DOHH2 (cell line): Measurements from ENCODE around the gene TFCP2.

Experiments
- H3F3A ChIP-seq: fragments of 200-600 bp; sonication (generic), shearing (Covaris generic); 2 replicates; pipeline ENCODE4 v1.6.0; 2016; ENCODE audit warnings: antibody characterized with exemption, mild to moderate bottlenecking; ENCODE audit not compliant: control insufficient read depth, insufficient read depth
- H3K27ac ChIP-seq: fragments of 200-600 bp; sonication (generic); 2 replicates; pipeline ENCODE4 v1.5.1; 2014; ENCODE audit warnings: low read depth, mild to moderate bottlenecking, low read length, moderate library complexity
- H3K27me3 ChIP-seq: fragments of 200-600 bp; sonication (generic); 2 replicates; pipeline ENCODE4 v1.6.1; 2014; ENCODE audit warnings: mild to moderate bottlenecking, low read length, mixed read lengths; ENCODE audit not compliant: control insufficient read depth
- H3K36me3 ChIP-seq: fragments of 200-600 bp; sonication (generic); 2 replicates; pipeline ENCODE4 v1.6.1; 2014; ENCODE audit warnings: mild to moderate bottlenecking, low read length, moderate library complexity, mixed read lengths; ENCODE audit not compliant: control insufficient read depth
- H3K4me1 ChIP-seq: fragments of 200-600 bp; sonication (generic); 2 replicates; pipeline ENCODE4 v1.6.1; 2014; ENCODE audit warnings: mild to moderate bottlenecking, low read length, mixed read lengths; ENCODE audit not compliant: control insufficient read depth
- H3K4me2 ChIP-seq: fragments of 200-600 bp; sonication (generic); 2 replicates; pipeline ENCODE4 v1.6.0; 2014; ENCODE audit warnings: mild to moderate bottlenecking, low read length, moderate library complexity
- H3K4me3 ChIP-seq: fragments of 200-600 bp; sonication (generic); 2 replicates; pipeline ENCODE4 v1.5.1; 2014; ENCODE audit warnings: mild to moderate bottlenecking, low read length, mixed read lengths
- H3K79me2 ChIP-seq: fragments of 200-600 bp; sonication (generic); 2 replicates; pipeline ENCODE4 v1.6.1; 2014; ENCODE audit warnings: mild to moderate bottlenecking, low read length, mixed read lengths; ENCODE audit not compliant: control insufficient read depth
- H3K9me2 ChIP-seq: fragments of 200-600 bp; sonication (generic); replicated peaks from 2 replicates; pipeline ENCODE4 v1.6.1; 2014; ENCODE audit warnings: mild to moderate bottlenecking, low read length, mixed read lengths; ENCODE audit not compliant: control insufficient read depth
- H3K9me3 ChIP-seq: fragments of 200-600 bp; sonication (generic); 2 replicates; pipeline ENCODE4 v1.6.1; 2014; ENCODE audit warnings: antibody characterized with exemption, low read length, mixed read lengths; ENCODE audit not compliant: control insufficient read depth, insufficient read depth
- H4K20me1 ChIP-seq: fragments of 200-600 bp; sonication (generic); 2 replicates; pipeline ENCODE4 v1.6.0; 2014; ENCODE audit warnings: low read depth, mild to moderate bottlenecking, antibody characterized with exemption, low read length, moderate library complexity; ENCODE audit not compliant: control insufficient read depth, insufficient read depth
- EZH2phosphoT487 ChIP-seq: fragments of 200-600 bp; sonication (generic); IDR thresholded peaks from 2 replicates; pipeline ENCODE4 v1.6.1; 2017; ENCODE audit warnings: borderline replicate concordance, mild to moderate bottlenecking, antibody characterized with exemption, low read length, moderate library complexity, mixed read lengths
- TF ChIP-seq, protein P1 (sequence below): fragments of 200-600 bp; sonication (generic); IDR thresholded peaks from one replicate; pipeline ENCODE4 v1.5.1; 2014; ENCODE audit warnings: antibody characterized with exemption, mild to moderate bottlenecking, low read depth, low read length; ENCODE audit not compliant: poor library complexity, severe bottlenecking

TFCP2 gene

DNA sequence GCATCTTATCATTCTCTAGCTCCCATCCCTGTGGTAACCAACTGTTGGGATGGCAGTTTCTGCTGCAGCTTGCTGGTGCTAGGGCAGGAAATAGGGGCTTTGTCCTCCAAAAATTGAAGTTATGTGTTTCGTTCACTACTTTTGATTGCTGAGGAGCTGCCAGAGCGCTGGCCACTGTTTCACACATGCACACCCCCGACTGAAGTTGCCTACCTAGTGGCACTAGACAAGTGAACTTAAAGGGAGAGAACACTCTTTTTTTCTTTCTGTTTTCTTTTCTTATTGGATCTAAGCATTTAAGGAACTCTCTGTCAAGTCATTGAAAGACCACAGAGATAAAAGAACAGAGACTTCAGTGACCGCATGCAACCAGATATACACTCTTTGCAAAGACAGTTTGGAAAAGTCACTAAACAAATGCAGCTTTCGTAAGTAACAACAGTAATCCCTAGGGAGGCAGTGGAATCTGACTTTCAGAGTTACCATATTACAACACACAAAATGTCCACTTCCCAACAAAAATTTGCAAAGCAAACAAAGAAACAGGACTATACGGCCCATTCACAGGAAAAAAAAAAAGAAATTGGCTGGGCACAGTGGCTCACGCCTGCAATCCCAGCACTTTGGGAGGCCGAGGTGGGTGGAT is 12.0 kb downstream of the TFCP2 start:
- no peak overlapping the region for H3K4me2 ChIP-seq
- TF ChIP-seq, protein P1, sequence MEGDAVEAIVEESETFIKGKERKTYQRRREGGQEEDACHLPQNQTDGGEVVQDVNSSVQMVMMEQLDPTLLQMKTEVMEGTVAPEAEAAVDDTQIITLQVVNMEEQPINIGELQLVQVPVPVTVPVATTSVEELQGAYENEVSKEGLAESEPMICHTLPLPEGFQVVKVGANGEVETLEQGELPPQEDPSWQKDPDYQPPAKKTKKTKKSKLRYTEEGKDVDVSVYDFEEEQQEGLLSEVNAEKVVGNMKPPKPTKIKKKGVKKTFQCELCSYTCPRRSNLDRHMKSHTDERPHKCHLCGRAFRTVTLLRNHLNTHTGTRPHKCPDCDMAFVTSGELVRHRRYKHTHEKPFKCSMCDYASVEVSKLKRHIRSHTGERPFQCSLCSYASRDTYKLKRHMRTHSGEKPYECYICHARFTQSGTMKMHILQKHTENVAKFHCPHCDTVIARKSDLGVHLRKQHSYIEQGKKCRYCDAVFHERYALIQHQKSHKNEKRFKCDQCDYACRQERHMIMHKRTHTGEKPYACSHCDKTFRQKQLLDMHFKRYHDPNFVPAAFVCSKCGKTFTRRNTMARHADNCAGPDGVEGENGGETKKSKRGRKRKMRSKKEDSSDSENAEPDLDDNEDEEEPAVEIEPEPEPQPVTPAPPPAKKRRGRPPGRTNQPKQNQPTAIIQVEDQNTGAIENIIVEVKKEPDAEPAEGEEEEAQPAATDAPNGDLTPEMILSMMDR = no peak
- no peak for TF ChIP-seq EZH2phosphoT487
- peaks cover 49% of the 10 kb centered on the region for H3K79me2 ChIP-seq
- no peak overlapping the region for H3K4me3 ChIP-seq
- no peaks in the 10 kb centered on the region for H3K27me3 ChIP-seq
- no peaks in the 10 kb centered on the region for H3F3A ChIP-seq
- H3K9me3 ChIP-seq = no peaks in the 10 kb centered on the region
- H3K27ac ChIP-seq = no peak overlapping the region
- H3K4me1 ChIP-seq = no peaks in the 10 kb centered on the region
- no peaks in the 10 kb centered on the region for H3K9me2 ChIP-seq
- H3K36me3 ChIP-seq = no peaks in the 10 kb centered on the region
- no peaks in the 10 kb centered on the region for H4K20me1 ChIP-seq

- Histone ChIP-seq H3K4me3 (no peak overlapping the region), H3K27me3 (no peaks in the 10 kb centered on the region), H3K79me2 (peaks cover 16% of the 10 kb centered on the region), H4K20me1 (no peaks in the 10 kb centered on the region), H3F3A (no peaks in the 10 kb centered on the region), H3K4me1 (no peaks in the 10 kb centered on the region), H3K9me2 (no peaks in the 10 kb centered on the region), H3K36me3 (no peaks in the 10 kb centered on the region), H3K4me2 (no peak overlapping the region), H3K9me3 (no peaks in the 10 kb centered on the region), H3K27ac (no peak overlapping the region)
- no peak for TF ChIP-seq EZH2phosphoT487
- TF ChIP-seq, protein P1 = no peak
Observed at GRCh38 chr12:51156245-51156765, 16.6 kb downstream of the TFCP2 start.

GRCh38 chr12:51152953-51153352 is 20.0 kb downstream of the TFCP2 start:
- no peak overlapping the region for H3K4me3 ChIP-seq
- no peak overlapping the region for H3K4me2 ChIP-seq
- no peaks in the 10 kb centered on the region for H3F3A ChIP-seq
- H3K4me1 ChIP-seq = no peaks in the 10 kb centered on the region
- no peaks in the 10 kb centered on the region for H3K9me3 ChIP-seq
- H3K27ac ChIP-seq = no peak overlapping the region
- H3K9me2 ChIP-seq = no peaks in the 10 kb centered on the region
- no peaks in the 10 kb centered on the region for H3K27me3 ChIP-seq
- TF ChIP-seq EZH2phosphoT487 = no peak
- TF ChIP-seq, protein P1 = no peak
- peaks cover 2% of the 10 kb centered on the region; the same call in 1 of the 2 replicates for H3K79me2 ChIP-seq
- H4K20me1 ChIP-seq = no peaks in the 10 kb centered on the region
- no peaks in the 10 kb centered on the region for H3K36me3 ChIP-seq
